ENCODE data around the gene TFF1. TPM values are rescaled to one million over a fixed set of nuclear protein-coding genes. Genes with fewer than 3 reads are reported as not detected.

Gene TFF1
- polyA plus RNA-seq, 1 donor from 2014 or later = not detected

DNA sequence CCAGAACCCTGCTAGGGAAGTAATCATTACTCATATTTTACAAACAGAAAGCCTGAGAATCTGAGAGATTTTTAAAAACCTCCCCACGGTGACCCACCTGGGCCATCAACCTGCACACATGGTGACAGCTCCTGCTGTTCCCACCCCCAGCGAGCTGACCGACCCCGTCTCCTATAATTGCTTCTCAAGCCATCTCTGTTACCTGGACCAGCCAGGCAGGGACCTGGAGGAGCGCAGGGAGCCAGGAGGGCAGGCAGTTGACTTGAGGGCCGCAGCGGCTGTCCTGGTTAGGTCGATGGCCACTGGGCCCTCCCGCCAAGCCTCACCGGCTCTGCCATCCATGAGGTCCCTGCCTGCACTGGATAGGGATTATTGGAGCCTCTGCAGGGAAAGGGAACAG, 23.2 kb downstream of the TFF1 start:
- H3K36me3 ChIP-seq (ENCODE audit: insufficient read depth, low read length) = no peaks in the 10 kb centered on the region
- no peak overlapping the region for H2AFZ ChIP-seq (ENCODE audit: low read depth, low read length)
- no peaks in the 10 kb centered on the region for H3F3A ChIP-seq (ENCODE audit: insufficient read depth, low read length, poor library complexity, severe bottlenecking)
- no peak overlapping the region for H3K4me3 ChIP-seq (ENCODE audit: low read length)
- no peaks in the 10 kb centered on the region for H3K9me3 ChIP-seq (ENCODE audit: low read length)
- H3K27ac ChIP-seq (ENCODE audit: low read length) = no peak overlapping the region
- no peaks in the 10 kb centered on the region for H4K20me1 ChIP-seq (ENCODE audit: insufficient read depth)
- H3K4me2 ChIP-seq (ENCODE audit: low read length) = no peak overlapping the region
- TF ChIP-seq EZH2 (IDR thresholded peaks at IDR 0.05; ENCODE audit: borderline replicate concordance, insufficient read depth, low read length, poor library complexity, severe bottlenecking) (no peak), TAF1 (IDR thresholded peaks at IDR 0.05; ENCODE audit: low read depth) (no peak), EP300 (conservative IDR thresholded peaks at IDR 0.05; ENCODE audit: poor library complexity, severe bottlenecking) (no peak), RAD21 (conservative IDR thresholded peaks at IDR 0.05) (no peak), POLR2AphosphoS5 (IDR thresholded peaks at IDR 0.05) (no peak), MXI1 (conservative IDR thresholded peaks at IDR 0.05; ENCODE audit: poor library complexity, severe bottlenecking) (no peak), SMC3 (conservative IDR thresholded peaks at IDR 0.05; ENCODE audit: poor library complexity) (no peak)
- TF ChIP-seq, protein P1, sequence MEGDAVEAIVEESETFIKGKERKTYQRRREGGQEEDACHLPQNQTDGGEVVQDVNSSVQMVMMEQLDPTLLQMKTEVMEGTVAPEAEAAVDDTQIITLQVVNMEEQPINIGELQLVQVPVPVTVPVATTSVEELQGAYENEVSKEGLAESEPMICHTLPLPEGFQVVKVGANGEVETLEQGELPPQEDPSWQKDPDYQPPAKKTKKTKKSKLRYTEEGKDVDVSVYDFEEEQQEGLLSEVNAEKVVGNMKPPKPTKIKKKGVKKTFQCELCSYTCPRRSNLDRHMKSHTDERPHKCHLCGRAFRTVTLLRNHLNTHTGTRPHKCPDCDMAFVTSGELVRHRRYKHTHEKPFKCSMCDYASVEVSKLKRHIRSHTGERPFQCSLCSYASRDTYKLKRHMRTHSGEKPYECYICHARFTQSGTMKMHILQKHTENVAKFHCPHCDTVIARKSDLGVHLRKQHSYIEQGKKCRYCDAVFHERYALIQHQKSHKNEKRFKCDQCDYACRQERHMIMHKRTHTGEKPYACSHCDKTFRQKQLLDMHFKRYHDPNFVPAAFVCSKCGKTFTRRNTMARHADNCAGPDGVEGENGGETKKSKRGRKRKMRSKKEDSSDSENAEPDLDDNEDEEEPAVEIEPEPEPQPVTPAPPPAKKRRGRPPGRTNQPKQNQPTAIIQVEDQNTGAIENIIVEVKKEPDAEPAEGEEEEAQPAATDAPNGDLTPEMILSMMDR (IDR thresholded peaks at IDR 0.05; ENCODE audit: poor library complexity, severe bottlenecking) = no peak
- TF ChIP-seq, protein P2, sequence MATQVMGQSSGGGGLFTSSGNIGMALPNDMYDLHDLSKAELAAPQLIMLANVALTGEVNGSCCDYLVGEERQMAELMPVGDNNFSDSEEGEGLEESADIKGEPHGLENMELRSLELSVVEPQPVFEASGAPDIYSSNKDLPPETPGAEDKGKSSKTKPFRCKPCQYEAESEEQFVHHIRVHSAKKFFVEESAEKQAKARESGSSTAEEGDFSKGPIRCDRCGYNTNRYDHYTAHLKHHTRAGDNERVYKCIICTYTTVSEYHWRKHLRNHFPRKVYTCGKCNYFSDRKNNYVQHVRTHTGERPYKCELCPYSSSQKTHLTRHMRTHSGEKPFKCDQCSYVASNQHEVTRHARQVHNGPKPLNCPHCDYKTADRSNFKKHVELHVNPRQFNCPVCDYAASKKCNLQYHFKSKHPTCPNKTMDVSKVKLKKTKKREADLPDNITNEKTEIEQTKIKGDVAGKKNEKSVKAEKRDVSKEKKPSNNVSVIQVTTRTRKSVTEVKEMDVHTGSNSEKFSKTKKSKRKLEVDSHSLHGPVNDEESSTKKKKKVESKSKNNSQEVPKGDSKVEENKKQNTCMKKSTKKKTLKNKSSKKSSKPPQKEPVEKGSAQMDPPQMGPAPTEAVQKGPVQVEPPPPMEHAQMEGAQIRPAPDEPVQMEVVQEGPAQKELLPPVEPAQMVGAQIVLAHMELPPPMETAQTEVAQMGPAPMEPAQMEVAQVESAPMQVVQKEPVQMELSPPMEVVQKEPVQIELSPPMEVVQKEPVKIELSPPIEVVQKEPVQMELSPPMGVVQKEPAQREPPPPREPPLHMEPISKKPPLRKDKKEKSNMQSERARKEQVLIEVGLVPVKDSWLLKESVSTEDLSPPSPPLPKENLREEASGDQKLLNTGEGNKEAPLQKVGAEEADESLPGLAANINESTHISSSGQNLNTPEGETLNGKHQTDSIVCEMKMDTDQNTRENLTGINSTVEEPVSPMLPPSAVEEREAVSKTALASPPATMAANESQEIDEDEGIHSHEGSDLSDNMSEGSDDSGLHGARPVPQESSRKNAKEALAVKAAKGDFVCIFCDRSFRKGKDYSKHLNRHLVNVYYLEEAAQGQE (IDR thresholded peaks at IDR 0.05; ENCODE audit: borderline replicate concordance) = no peak
- H3K9ac ChIP-seq (ENCODE audit: low read length) = no peak overlapping the region
- no peaks in the 10 kb centered on the region for H3K79me2 ChIP-seq (replicated peaks; ENCODE audit: insufficient read depth, low read length)
- H3K27me3 ChIP-seq (ENCODE audit: insufficient read depth, low read depth, low read length) = no peaks in the 10 kb centered on the region
- no peaks in the 10 kb centered on the region for H3K9me2 ChIP-seq (ENCODE audit: insufficient read depth, low read length)

DNA sequence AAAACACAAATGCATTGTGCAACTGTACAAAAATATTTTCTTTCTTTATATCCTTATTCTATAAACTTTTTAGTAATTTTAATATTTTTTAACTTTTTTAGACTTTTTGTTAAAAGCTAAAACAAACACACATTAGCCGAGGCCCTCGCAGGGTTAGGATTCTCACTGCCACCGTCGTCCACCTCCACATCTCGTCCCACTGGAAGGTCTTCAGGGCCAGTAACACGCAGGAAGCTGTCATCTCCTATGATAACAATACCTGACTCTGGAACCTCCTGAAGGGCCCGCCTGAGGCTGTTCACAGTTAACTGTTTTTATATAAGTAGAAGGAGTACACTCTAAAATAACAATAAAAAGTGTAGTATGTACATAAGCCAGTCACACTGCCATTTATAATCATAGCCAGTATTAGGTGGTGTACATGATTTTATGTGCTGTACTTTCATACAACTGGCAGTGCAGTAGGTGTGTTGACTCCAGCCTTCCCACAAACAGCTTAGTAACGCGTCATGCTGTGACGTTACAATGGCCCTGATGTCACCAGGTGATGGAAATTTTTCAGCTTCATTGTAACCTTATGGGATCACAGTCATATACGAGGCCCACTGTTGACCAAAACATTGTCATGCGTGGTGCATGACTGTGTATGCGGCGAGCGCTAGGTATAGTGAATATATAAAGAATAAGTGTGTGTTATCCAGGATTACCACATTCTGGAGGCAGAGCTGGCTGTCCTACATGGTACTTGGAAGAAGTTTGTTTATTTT, 24.4 kb downstream of the TFF1 start:
- Histone ChIP-seq H3K9me2 (ENCODE audit: insufficient read depth, low read length) (no peaks in the 10 kb centered on the region), H3K36me3 (ENCODE audit: insufficient read depth, low read length) (no peaks in the 10 kb centered on the region), H3K4me2 (ENCODE audit: low read length) (no peak overlapping the region), H4K20me1 (ENCODE audit: insufficient read depth) (no peaks in the 10 kb centered on the region), H3K9ac (ENCODE audit: low read length) (no peak overlapping the region), H3K27me3 (ENCODE audit: insufficient read depth, low read depth, low read length) (no peaks in the 10 kb centered on the region), H2AFZ (ENCODE audit: low read depth, low read length) (no peak overlapping the region), H3K9me3 (ENCODE audit: low read length) (no peaks in the 10 kb centered on the region), H3F3A (ENCODE audit: insufficient read depth, low read length, poor library complexity, severe bottlenecking) (no peaks in the 10 kb centered on the region), H3K4me3 (ENCODE audit: low read length) (no peak overlapping the region), H3K79me2 (replicated peaks; ENCODE audit: insufficient read depth, low read length) (no peaks in the 10 kb centered on the region), H3K27ac (ENCODE audit: low read length) (no peak overlapping the region)
- TF ChIP-seq TAF1 (IDR thresholded peaks at IDR 0.05; ENCODE audit: low read depth) (no peak), RAD21 (conservative IDR thresholded peaks at IDR 0.05) (no peak), MXI1 (conservative IDR thresholded peaks at IDR 0.05; ENCODE audit: poor library complexity, severe bottlenecking) (no peak), POLR2AphosphoS5 (IDR thresholded peaks at IDR 0.05) (peak; percentile 62), EZH2 (IDR thresholded peaks at IDR 0.05; ENCODE audit: borderline replicate concordance, insufficient read depth, low read length, poor library complexity, severe bottlenecking) (no peak)
- TF ChIP-seq, protein P1 (IDR thresholded peaks at IDR 0.05; ENCODE audit: poor library complexity, severe bottlenecking) = no peak

All from neural cell (in vitro differentiated cells).